ENCODE results near the gene ECM2. TPM values are rescaled to one million over a fixed set of nuclear protein-coding genes. Genes with fewer than 3 reads are reported as not detected.

The ECM2 gene
- total and polyA plus RNA-seq, 2 of the 8 experiments (the other 6 are each of a cell fraction or from before 2014, with no cell fraction given): not detected

DNA sequence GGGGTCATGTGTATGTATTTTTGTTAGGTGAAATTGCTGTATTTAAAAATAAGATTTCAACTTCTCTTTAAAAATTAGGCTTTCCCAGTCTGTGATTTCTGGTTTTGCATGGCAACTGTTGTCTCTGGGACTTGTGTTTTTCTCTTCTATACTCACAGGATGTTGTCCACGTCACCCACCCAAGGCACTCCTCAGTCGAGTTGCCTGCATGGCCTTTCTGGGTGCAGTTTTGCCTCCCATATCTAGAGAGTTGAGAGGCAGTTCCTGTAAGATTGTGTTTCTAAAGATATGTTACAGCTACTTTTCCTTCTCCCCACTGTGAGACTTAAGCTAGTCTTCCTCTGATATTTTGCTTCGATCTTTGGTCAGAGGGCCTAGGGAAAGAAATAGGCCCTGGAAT is 51.2 kb downstream of the ECM2 start:
- Histone ChIP-seq H3K79me2 (ENCODE audit: control insufficient read depth in 1 of 2, insufficient read depth in 2 of 2, low read length in 2 of 2) (no peaks in the 10 kb centered on the region), H4K5ac (ENCODE audit: insufficient read length, low read depth, low read length) (no peak overlapping the region), H3K9ac (replicated peaks in 1 of 4; ENCODE audit: extremely low read depth in 1 of 4, low read depth in 3 of 4, low read length in 3 of 4) (no peak overlapping the region), H3K14ac (ENCODE audit: insufficient read length) (no peak overlapping the region), H3K4ac (replicated peaks; ENCODE audit: insufficient read length, low read depth, low read length) (no peak overlapping the region), H2BK12ac (ENCODE audit: low read depth, low read length) (no peak overlapping the region), H3K56ac (replicated peaks; ENCODE audit: insufficient read length, low read depth, low read length) (no peak overlapping the region), H2AK5ac (ENCODE audit: low read depth, low read length) (no peak overlapping the region), H3K4me2 (ENCODE audit: insufficient read depth in 1 of 2, low read depth in 2 of 2, low read length in 2 of 2) (no peak overlapping the region), H3K9me3 (ENCODE audit: insufficient read depth in 2 of 2, low read depth in 1 of 2, low read length in 1 of 2) (no peaks in the 10 kb centered on the region), H3K18ac (ENCODE audit: extremely low read depth, low read length) (no peak overlapping the region), H3K4me1 (replicated peaks in 1 of 4; ENCODE audit: control insufficient read depth in 3 of 4, insufficient read depth in 4 of 4, low read length in 3 of 4) (peaks cover 0 to 7% (median 1%) of the 10 kb centered on the region in 4 experiments; a peak in 2 of 7 replicates), H3K27ac (ENCODE audit: low read depth, low read length) (no peak overlapping the region), H3K23ac (ENCODE audit: insufficient read length) (no peak overlapping the region), H4K20me1 (replicated peaks in 1 of 2; ENCODE audit: control insufficient read depth in 1 of 2, insufficient read depth in 2 of 2, low read length in 2 of 2) (no peaks in the 10 kb centered on the region), H4K8ac (ENCODE audit: extremely low read depth, insufficient read depth, low read length) (no peak overlapping the region), H3K4me3 (ENCODE audit: extremely low read depth in 1 of 4, insufficient read depth in 2 of 4, low read depth in 3 of 4, low read length in 4 of 4) (no peak overlapping the region), H3K36me3 (ENCODE audit: control insufficient read depth in 2 of 4, insufficient read depth in 4 of 4, low read length in 3 of 4) (no peaks in the 10 kb centered on the region), H3K79me1 (ENCODE audit: low read depth, low read length) (no peaks in the 10 kb centered on the region; the same call in 1 of the 2 replicates), H2BK5ac (ENCODE audit: low read depth, low read length) (no peak overlapping the region), H2BK120ac (replicated peaks; ENCODE audit: low read depth, low read length) (no peak overlapping the region), H2BK15ac (ENCODE audit: low read length) (no peak overlapping the region), H4K91ac (replicated peaks; ENCODE audit: insufficient read length, low read length) (no peak overlapping the region), H2AFZ (ENCODE audit: low read length) (no peak overlapping the region), H3K23me2 (ENCODE audit: low read depth, low read length) (no peaks in the 10 kb centered on the region), H2BK20ac (ENCODE audit: low read length) (no peak overlapping the region), H3K27me3 (replicated peaks in 1 of 4; ENCODE audit: control insufficient read depth in 3 of 4, extremely low read depth in 1 of 4, insufficient read depth in 3 of 4, low read length in 3 of 4) (no peaks in the 10 kb centered on the region)
- TF ChIP-seq SP2 (IDR thresholded peaks at IDR 0.05; ENCODE audit: low read length): no peak
- no peak for TF ChIP-seq JUND (IDR thresholded peaks at IDR 0.05; ENCODE audit: low read length)
- no peak for TF ChIP-seq RFX5 (IDR thresholded peaks at IDR 0.05; ENCODE audit: borderline replicate concordance, low read depth, low read length)
- no peak for TF ChIP-seq SP4 (IDR thresholded peaks at IDR 0.05; ENCODE audit: low read length)
- TF ChIP-seq EGR1 (IDR thresholded peaks at IDR 0.05; ENCODE audit: borderline replicate concordance, low read depth, low read length): no peak
- no peak for TF ChIP-seq POLR2A (IDR thresholded peaks at IDR 0.05; ENCODE audit: control extremely low read depth in 1 of 2, low read depth in 2 of 2, low read length in 2 of 2)
- TF ChIP-seq BCL11A (IDR thresholded peaks at IDR 0.05; ENCODE audit: low read depth in 2 of 2, low read length in 2 of 2): no peak
- no peak for TF ChIP-seq HDAC2 (IDR thresholded peaks at IDR 0.05; ENCODE audit: borderline replicate concordance in 1 of 2, low read depth in 2 of 2, low read length in 2 of 2)
- TF ChIP-seq EZH2 (IDR thresholded peaks at IDR 0.05; ENCODE audit: low read depth, low read length, severe bottlenecking): no peak
- no peak for TF ChIP-seq KDM1A (IDR thresholded peaks at IDR 0.05; ENCODE audit: borderline replicate concordance, low read length)
- TF ChIP-seq TEAD4 (IDR thresholded peaks at IDR 0.05; ENCODE audit: low read depth, low read length): no peak
- TF ChIP-seq CHD1 (IDR thresholded peaks at IDR 0.05; ENCODE audit: low read depth, low read length): no peak
- TF ChIP-seq PHF8 (conservative IDR thresholded peaks at IDR 0.05; ENCODE audit: low read depth, low read length): no peak
- CTCF ChIA-PET (ENCODE audit: partially characterized antibody): no interaction called here
- POLR2A ChIA-PET (ENCODE audit: partially characterized antibody): no interaction called here
- 88% methylated on average over 3 of the region's 3 CpGs; no CpG with 5 or more reads in 1 of the 2 experiments for WGBS, 2 experiments (ENCODE audit: extremely low coverage in 1 of 2, insufficient coverage in 1 of 2, insufficient read length in 1 of 2, insufficient replicate concordance in 2 of 2, low coverage in 1 of 2, low lambda C conversion rate in 2 of 2, missing lambda C conversion rate in 1 of 2)
- FAIRE-seq: no peak
- no peak for DNase-seq (ENCODE audit: low read depth in 1 of 2, low spot score in 2 of 2)
